ENCODE measurements around the gene ZSWIM6.

DNA sequence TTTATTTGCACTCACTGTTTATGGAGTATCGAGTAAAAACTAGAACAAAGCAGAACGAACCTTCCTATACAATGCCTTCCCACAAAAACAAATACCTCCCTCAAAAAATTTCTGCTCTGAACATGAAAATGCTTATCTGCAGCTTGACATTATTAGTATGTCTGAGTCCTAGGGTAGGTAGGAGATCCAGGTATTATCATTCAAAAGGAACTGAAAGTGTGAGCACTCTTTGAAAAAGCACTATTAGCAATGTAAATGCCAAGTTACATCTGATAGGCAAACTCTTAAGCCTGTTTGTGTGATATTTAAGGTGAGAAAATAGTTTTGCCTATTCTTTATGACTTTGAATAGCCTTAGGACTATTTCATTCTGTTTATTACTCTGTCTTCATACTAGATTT is 47.6 kb downstream of the ZSWIM6 start:
- TF ChIP-seq, protein P1, sequence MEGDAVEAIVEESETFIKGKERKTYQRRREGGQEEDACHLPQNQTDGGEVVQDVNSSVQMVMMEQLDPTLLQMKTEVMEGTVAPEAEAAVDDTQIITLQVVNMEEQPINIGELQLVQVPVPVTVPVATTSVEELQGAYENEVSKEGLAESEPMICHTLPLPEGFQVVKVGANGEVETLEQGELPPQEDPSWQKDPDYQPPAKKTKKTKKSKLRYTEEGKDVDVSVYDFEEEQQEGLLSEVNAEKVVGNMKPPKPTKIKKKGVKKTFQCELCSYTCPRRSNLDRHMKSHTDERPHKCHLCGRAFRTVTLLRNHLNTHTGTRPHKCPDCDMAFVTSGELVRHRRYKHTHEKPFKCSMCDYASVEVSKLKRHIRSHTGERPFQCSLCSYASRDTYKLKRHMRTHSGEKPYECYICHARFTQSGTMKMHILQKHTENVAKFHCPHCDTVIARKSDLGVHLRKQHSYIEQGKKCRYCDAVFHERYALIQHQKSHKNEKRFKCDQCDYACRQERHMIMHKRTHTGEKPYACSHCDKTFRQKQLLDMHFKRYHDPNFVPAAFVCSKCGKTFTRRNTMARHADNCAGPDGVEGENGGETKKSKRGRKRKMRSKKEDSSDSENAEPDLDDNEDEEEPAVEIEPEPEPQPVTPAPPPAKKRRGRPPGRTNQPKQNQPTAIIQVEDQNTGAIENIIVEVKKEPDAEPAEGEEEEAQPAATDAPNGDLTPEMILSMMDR (IDR thresholded peaks at IDR 0.05): no peak
- TF ChIP-seq SMC3 (IDR thresholded peaks at IDR 0.05; ENCODE audit: low read depth, low read length) (no peak), NRF1 (IDR thresholded peaks at IDR 0.05; ENCODE audit: low read depth, low read length) (no peak), EP300 (IDR thresholded peaks at IDR 0.05; ENCODE audit: borderline replicate concordance in 1 of 2, low read depth in 1 of 2, low read length in 1 of 2) (no peak), MXI1 (IDR thresholded peaks at IDR 0.05; ENCODE audit: low read depth, low read length) (no peak), EZH2phosphoT487 (IDR thresholded peaks at IDR 0.05; ENCODE audit: borderline replicate concordance, low read depth) (no peak), FOXJ3 (CRISPR knock-in tag; IDR thresholded peaks at IDR 0.05) (no peak)
- TF ChIP-seq, protein P2, sequence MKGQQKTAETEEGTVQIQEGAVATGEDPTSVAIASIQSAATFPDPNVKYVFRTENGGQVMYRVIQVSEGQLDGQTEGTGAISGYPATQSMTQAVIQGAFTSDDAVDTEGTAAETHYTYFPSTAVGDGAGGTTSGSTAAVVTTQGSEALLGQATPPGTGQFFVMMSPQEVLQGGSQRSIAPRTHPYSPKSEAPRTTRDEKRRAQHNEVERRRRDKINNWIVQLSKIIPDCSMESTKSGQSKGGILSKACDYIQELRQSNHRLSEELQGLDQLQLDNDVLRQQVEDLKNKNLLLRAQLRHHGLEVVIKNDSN (IDR thresholded peaks at IDR 0.05; ENCODE audit: borderline replicate concordance, low read depth): no peak

All from SK-N-SH (cell line).